ENCODE results near the gene KNDC1.

KNDC1 gene

DNA sequence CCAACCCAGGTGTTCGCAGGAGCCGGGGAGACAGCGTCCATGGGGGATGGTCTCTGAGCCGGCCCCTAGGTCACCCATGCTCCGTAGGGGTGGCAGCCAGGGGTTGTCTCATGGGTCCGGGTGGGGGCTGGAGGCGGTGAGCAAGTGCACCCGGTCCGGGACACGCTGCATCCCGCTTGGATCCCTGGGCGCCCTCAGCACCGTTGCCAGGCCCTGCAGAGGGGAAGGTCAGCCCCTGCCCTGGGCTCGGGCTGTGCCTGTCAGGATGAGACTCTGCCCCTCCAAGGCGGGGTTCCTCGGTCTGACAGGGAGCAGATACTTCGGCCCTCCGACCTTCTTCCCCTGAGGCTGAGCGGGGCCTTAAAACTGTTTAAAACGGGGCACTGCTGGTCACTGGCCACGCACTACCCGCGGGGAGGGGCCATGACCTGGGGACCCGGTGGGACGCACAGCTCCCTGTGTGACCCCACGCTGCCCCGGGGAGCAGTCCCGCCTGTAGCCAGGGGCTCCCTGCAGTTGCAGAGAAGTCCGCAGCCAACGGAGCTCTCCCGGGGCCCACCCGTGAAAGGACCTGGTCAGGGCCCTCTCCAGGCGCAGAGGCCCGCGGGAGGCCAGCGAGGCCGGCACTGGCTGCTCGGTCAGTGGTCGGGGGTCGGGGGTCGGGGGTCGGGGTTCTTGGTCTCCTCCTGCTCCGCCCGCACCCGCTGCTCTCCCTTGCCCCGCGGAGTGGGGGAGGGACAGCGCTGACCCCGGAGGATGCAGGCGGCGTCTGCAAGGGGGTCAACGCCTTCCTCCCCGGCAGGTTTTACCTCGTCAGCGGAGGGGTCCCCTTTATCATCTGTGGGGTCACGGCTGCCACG is 33.4 kb upstream of the KNDC1 start:
- H2AFZ ChIP-seq (ENCODE audit: low read length, unreplicated experiment) = no peak overlapping the region
- H3K27me3 ChIP-seq (ENCODE audit: insufficient read depth, low read length) = peaks cover 7% of the 10 kb centered on the region; the same call in 1 of the 2 replicates
- H3K36me3 ChIP-seq (ENCODE audit: insufficient read depth, low read length) = no peaks in the 10 kb centered on the region
- no peak overlapping the region for H3K27ac ChIP-seq (ENCODE audit: low read depth, low read length)
- no peak overlapping the region for H3K4me3 ChIP-seq (ENCODE audit: low read depth, low read length)
- H3K4me1 ChIP-seq (ENCODE audit: control insufficient read depth, insufficient read depth, low read length, unreplicated experiment) = no peaks in the 10 kb centered on the region
- no peaks in the 10 kb centered on the region for H3K79me2 ChIP-seq (ENCODE audit: control insufficient read depth, insufficient read depth, low read length, unreplicated experiment)

DNA sequence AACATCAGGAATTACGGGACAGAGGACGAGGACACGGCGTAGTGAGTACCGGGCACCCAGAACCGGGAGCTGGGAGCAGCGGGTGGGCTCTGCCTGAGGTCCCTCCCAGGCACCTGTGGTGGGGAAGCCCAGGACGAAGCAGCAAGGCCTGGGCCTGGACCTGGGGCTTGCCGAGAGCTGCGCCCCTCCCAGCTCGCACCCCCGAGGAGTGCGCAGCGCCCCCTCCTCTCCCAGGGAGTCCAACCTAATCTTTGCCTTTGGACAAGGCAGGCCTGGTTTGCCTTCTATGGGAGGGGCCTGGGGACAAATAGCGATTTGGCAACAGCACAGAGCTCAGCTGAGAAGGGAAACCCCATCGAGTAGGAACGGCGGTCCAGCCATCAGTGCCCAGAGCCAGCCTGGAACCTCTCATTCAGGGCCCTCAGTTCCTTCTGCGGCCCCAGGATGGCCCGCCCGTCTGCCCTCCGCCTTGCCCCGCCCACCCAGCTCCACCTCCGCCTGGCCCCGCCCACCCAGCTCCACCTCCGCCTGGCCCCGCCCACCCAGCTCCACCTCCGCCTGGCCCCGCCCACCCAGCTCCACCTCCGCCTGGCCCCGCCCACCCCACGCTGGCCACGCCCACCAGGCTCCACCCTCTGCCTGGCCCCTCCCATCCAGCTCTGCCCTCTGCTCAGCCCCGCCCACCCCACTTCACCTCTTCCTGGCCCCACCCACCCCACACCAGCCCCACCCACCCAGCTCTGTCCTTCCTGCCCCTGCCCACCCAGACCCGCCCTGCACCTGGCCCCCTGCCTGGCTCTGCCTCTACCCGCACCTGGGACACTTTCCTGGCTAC is 32.5 kb upstream of the KNDC1 start:
- no peak overlapping the region for H3K4me3 ChIP-seq (ENCODE audit: low read depth, low read length)
- no peak overlapping the region for H2AFZ ChIP-seq (ENCODE audit: low read length, unreplicated experiment)
- no peaks in the 10 kb centered on the region for H3K79me2 ChIP-seq (ENCODE audit: control insufficient read depth, insufficient read depth, low read length, unreplicated experiment)
- no peak overlapping the region for H3K27ac ChIP-seq (ENCODE audit: low read depth, low read length)
- H3K36me3 ChIP-seq (ENCODE audit: insufficient read depth, low read length) = no peaks in the 10 kb centered on the region
- peaks cover 7% of the 10 kb centered on the region; the same call in 1 of the 2 replicates for H3K27me3 ChIP-seq (ENCODE audit: insufficient read depth, low read length)
- no peaks in the 10 kb centered on the region for H3K4me1 ChIP-seq (ENCODE audit: control insufficient read depth, insufficient read depth, low read length, unreplicated experiment)

DNA sequence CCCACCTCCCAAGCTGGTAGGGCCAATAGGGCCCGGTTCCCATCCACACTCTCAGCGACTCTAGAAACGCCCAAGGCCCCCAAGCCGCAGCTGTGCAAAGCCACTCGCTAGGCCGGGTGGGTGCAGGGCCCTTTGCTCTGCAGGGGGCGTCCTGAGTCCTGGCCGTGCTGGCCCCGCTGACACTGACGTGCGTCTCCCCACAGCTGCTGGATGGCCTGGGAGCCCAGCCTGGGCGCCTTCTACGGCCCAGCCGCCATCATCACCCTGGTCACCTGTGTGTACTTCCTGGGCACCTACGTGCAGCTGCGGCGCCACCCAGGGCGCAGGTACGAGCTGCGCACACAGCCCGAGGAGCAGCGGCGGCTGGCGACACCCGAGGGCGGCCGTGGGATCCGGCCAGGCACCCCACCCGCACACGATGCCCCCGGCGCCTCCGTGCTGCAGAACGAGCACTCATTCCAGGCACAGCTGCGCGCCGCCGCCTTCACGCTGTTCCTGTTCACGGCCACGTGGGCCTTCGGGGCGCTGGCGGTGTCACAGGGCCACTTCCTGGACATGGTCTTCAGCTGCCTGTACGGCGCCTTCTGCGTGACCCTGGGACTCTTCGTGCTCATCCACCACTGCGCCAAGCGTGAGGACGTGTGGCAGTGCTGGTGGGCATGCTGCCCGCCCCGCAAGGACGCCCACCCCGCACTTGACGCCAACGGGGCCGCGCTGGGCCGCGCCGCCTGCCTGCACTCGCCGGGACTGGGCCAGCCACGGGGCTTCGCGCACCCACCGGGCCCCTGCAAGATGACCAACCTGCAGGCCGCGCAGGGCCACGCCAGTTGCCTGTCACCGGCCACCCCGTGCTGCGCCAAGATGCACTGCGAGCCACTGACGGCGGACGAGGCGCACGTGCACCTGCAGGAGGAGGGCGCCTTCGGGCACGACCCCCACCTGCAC is 31.6 kb upstream of the KNDC1 start:
- no peaks in the 10 kb centered on the region for H3K79me2 ChIP-seq (ENCODE audit: control insufficient read depth, insufficient read depth, low read length, unreplicated experiment)
- no peaks in the 10 kb centered on the region for H3K4me1 ChIP-seq (ENCODE audit: control insufficient read depth, insufficient read depth, low read length, unreplicated experiment)
- no peaks in the 10 kb centered on the region for H3K36me3 ChIP-seq (ENCODE audit: insufficient read depth, low read length)
- peaks cover 7% of the 10 kb centered on the region; the same call in 1 of the 2 replicates for H3K27me3 ChIP-seq (ENCODE audit: insufficient read depth, low read length)
- H3K4me3 ChIP-seq (ENCODE audit: low read depth, low read length) = no peak overlapping the region
- no peak overlapping the region for H3K27ac ChIP-seq (ENCODE audit: low read depth, low read length)
- H2AFZ ChIP-seq (ENCODE audit: low read length, unreplicated experiment) = no peak overlapping the region

DNA sequence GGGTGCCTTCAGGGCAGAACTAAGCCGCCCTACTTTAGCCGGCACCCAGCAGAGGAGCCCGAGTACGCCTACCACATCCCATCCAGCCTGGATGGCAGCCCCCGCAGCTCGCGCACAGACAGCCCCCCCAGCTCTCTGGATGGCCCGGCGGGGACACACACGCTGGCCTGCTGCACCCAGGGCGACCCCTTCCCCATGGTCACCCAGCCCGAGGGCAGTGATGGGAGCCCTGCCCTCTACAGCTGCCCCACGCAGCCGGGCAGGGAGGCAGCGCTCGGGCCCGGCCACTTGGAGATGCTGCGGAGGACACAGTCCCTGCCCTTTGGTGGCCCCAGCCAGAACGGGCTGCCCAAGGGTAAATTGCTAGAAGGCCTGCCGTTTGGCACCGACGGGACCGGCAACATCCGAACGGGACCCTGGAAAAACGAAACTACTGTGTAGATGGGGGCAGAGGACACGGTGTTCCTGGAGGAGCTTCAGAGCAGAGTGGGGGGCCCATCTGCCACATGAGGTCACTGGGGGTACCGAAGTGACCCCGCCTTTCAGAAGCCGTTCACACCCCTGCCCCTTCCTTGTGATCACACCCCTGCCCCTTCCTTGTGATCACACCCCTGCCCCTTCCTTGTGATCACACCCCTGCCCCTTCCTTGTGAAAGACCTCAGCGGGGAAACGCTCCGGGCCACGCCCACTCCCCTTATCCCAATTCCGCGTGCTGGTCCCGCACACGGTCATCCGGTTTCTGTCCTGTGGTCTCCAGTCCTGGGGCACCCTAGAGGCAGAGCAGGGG is 30.8 kb upstream of the KNDC1 start:
- no peaks in the 10 kb centered on the region for H3K4me1 ChIP-seq (ENCODE audit: control insufficient read depth, insufficient read depth, low read length, unreplicated experiment)
- H2AFZ ChIP-seq (ENCODE audit: low read length, unreplicated experiment) = no peak overlapping the region
- no peak overlapping the region for H3K27ac ChIP-seq (ENCODE audit: low read depth, low read length)
- no peaks in the 10 kb centered on the region for H3K79me2 ChIP-seq (ENCODE audit: control insufficient read depth, insufficient read depth, low read length, unreplicated experiment)
- no peaks in the 10 kb centered on the region for H3K36me3 ChIP-seq (ENCODE audit: insufficient read depth, low read length)
- H3K4me3 ChIP-seq (ENCODE audit: low read depth, low read length) = no peak overlapping the region
- H3K27me3 ChIP-seq (ENCODE audit: insufficient read depth, low read length) = peaks cover 2% of the 10 kb centered on the region; the same call in 1 of the 2 replicates

DNA sequence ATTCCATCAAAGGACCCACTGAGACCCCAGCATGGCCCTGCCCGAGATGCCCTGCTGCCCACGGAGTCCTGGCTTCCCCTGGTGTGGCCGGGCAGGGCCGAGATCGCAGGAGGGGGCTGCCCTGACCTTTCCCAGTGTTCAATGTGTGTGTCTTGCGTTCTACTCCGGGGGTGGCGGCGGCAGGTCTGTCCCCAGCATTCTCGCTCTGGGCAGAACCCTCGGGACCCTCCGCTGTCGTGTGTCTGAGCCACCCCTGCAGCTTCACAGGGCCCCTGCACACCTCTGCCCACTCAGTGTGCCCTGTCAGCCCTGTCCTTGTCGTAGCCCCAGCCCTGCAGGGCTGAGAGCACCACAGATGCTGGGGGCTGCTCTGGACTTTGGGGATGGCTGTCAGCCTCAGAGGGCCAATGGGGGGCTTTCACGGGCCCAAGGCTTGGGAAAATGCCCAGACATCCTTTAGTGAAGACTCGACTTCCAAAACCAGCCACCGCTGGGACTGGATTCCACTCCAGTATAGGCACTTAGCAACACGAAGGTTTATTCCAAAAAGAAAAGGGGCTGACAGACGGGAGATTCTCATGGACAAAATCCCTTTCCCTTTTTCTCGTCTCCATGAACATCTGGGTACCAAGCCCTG is 30.0 kb upstream of the KNDC1 start:
- Histone ChIP-seq H3K27ac (ENCODE audit: low read depth, low read length) (no peak overlapping the region), H3K4me1 (ENCODE audit: control insufficient read depth, insufficient read depth, low read length, unreplicated experiment) (no peaks in the 10 kb centered on the region), H2AFZ (ENCODE audit: low read length, unreplicated experiment) (no peak overlapping the region), H3K36me3 (ENCODE audit: insufficient read depth, low read length) (no peaks in the 10 kb centered on the region), H3K4me3 (ENCODE audit: low read depth, low read length) (no peak overlapping the region), H3K27me3 (ENCODE audit: insufficient read depth, low read length) (no peaks in the 10 kb centered on the region), H3K79me2 (ENCODE audit: control insufficient read depth, insufficient read depth, low read length, unreplicated experiment) (no peaks in the 10 kb centered on the region)

DNA sequence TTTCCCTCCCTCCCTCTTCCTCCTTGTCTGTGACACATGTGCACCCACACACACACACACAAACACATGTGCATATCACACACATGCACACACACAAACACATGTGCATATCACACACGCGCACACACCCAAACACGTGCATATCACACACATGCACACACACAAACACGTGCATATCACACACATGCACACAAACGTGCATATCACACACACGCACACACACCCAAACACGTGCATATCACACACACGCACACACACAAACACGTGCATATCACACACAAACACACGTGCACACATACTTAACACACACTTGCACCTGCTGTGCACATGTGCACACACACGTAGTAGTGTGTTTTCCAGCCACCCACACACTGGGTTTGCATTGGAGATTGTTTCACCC is 29.4 kb upstream of the KNDC1 start:
- no peak overlapping the region for H3K4me3 ChIP-seq (ENCODE audit: low read depth, low read length)
- H3K27me3 ChIP-seq (ENCODE audit: insufficient read depth, low read length) = no peaks in the 10 kb centered on the region
- no peak overlapping the region for H2AFZ ChIP-seq (ENCODE audit: low read length, unreplicated experiment)
- no peak overlapping the region for H3K27ac ChIP-seq (ENCODE audit: low read depth, low read length)
- H3K4me1 ChIP-seq (ENCODE audit: control insufficient read depth, insufficient read depth, low read length, unreplicated experiment) = no peaks in the 10 kb centered on the region
- H3K79me2 ChIP-seq (ENCODE audit: control insufficient read depth, insufficient read depth, low read length, unreplicated experiment) = no peaks in the 10 kb centered on the region
- H3K36me3 ChIP-seq (ENCODE audit: insufficient read depth, low read length) = no peaks in the 10 kb centered on the region

DNA sequence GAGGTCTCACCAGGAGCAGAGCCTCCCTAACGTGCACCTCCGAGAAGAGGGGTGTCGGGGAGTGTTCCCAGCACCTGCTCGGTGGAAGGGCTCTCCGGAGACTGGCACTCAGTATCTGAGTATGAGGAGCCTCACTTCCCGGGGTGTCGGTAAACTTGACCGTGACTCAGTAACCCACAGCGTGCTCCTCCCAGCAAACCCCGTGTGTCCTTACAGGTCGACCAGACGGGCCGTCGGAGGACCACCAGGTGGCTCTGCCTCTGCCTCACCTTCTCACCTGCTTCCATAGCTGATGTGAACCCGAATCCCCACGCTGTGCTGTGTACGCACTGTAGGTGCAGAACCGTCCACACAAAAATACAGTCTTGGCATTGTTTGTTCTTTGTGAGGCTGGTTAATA is 29.0 kb upstream of the KNDC1 start:
- Histone ChIP-seq H2AFZ (ENCODE audit: low read length, unreplicated experiment) (no peak overlapping the region), H3K27ac (ENCODE audit: low read depth, low read length) (no peak overlapping the region), H3K79me2 (ENCODE audit: control insufficient read depth, insufficient read depth, low read length, unreplicated experiment) (no peaks in the 10 kb centered on the region), H3K27me3 (ENCODE audit: insufficient read depth, low read length) (no peaks in the 10 kb centered on the region), H3K4me3 (ENCODE audit: low read depth, low read length) (no peak overlapping the region), H3K36me3 (ENCODE audit: insufficient read depth, low read length) (no peaks in the 10 kb centered on the region), H3K4me1 (ENCODE audit: control insufficient read depth, insufficient read depth, low read length, unreplicated experiment) (no peaks in the 10 kb centered on the region)

DNA sequence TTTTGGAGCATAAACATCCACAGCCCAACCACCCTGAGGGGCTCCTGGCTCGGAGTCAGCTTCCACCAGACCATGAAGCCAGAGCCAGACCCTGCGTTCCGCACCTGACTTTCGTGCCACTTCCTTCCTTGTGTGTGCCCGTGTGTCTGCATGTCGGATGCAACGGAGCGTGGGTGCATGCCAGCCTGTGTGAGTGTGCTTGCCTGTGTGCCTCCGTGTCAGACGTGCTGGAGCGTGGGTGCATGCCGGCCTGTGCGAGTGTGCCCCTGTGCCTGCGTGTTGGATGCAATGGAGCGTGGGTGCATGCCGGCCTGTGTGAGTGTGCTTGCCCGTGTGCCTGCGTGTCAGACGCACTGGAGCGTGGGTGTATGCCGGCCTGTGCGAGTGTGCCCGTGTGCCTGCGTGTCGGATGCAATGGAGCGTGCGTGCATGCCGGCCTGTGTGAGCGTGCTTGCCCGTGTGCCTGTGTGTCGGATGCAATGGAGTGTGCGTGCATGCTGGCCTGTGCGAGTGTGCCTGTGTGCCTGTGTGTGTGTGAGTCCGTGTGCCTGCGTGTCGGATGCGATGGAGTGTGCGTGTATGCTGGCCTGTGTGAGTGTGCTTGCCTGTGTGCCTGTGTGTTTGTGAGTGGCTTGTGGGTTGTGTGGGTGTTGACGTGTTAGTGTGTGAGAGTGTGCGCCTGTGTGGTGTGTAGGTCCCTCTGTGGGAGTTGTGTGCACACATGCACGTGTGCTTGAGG is 28.1 kb upstream of the KNDC1 start:
- no peak overlapping the region for H3K4me3 ChIP-seq (ENCODE audit: low read depth, low read length)
- no peak overlapping the region for H3K27ac ChIP-seq (ENCODE audit: low read depth, low read length)
- no peak overlapping the region for H2AFZ ChIP-seq (ENCODE audit: low read length, unreplicated experiment)
- no peaks in the 10 kb centered on the region for H3K4me1 ChIP-seq (ENCODE audit: control insufficient read depth, insufficient read depth, low read length, unreplicated experiment)
- no peaks in the 10 kb centered on the region for H3K79me2 ChIP-seq (ENCODE audit: control insufficient read depth, insufficient read depth, low read length, unreplicated experiment)
- no peaks in the 10 kb centered on the region for H3K36me3 ChIP-seq (ENCODE audit: insufficient read depth, low read length)
- H3K27me3 ChIP-seq (ENCODE audit: insufficient read depth, low read length) = no peaks in the 10 kb centered on the region
